Right lobe of liver (tissue), 6 donors: ENCODE results near the gene LHFPL4. TPM values are rescaled to one million over a fixed set of nuclear protein-coding genes. Genes with fewer than 3 reads are reported as not detected.
"Not testable (repeated sequence)": the region's sequence is repeated elsewhere in the genome, so short reads cannot be mapped to it uniquely, and the experiment has no call there.

ENCODE experiments used
- ATAC-seq, 4 donors: fragments of 200-7000 bp; cut with Tn5 transposase; one replicate each; pipeline ENCODE4 v1.9.1; 2020; ENCODE audit warnings: mild to moderate bottlenecking in 4 of 4, moderate library complexity in 4 of 4
- DNase-seq, 3 donors: peaks; one replicate each; pipeline ENCODE4 v3.0.0-alpha.2; 2020
- H3K27ac ChIP-seq, 3 donors: fragments of 200-600 bp; one replicate each; pipeline ENCODE4 v1.8.0; 2022
- H3K27me3 ChIP-seq, 2 donors: fragments of 200-600 bp; one replicate each; pipeline ENCODE4 v1.8.0; 2022
- H3K36me3 ChIP-seq, 4 donors: fragments of 200-600 bp; sonication (generic) in 1 of 4; one replicate each; pipeline versions ENCODE4 v1.5.1 to v1.8.0; 2017 to 2022; ENCODE audit warnings: control low read depth in 1 of 4
- H3K4me1 ChIP-seq, 4 donors: fragments of 200-600 bp; sonication (generic) in 1 of 4; one replicate each; pipeline versions ENCODE4 v1.5.1 to v1.8.0; 2017 to 2022; ENCODE audit warnings: control low read depth in 1 of 4
- H3K4me3 ChIP-seq, 3 donors: fragments of 200-600 bp; one replicate each; pipeline ENCODE4 v1.8.0; 2022
- H3K9me3 ChIP-seq, 4 donors: fragments of 200-600 bp; sonication (generic) in 1 of 4; one replicate each; pipeline versions ENCODE4 v1.5.1 to v1.8.0; 2017 to 2022; ENCODE audit warnings: control low read depth in 1 of 4
- POLR2A ChIP-seq: fragments of 450-650 bp; IDR thresholded peaks from one replicate; pipeline ENCODE4 v1.6.1; 2017; ENCODE audit warnings: antibody characterized with exemption, mild to moderate bottlenecking
- WGBS: methylation state at CpG from one replicate; pipeline ENCODE4 v1.1.6; 2018; ENCODE audit warnings: low coverage, low lambda C conversion rate; ENCODE audit not compliant: insufficient coverage; ENCODE audit errors: missing lambda C conversion rate; 5-methylcytosine and 5-hydroxymethylcytosine counted together
- intact Hi-C, 2 donors: fragments of 100-400 bp; cut with DNase I; formaldehyde crosslinking; loops; one replicate each; pipeline versions ENCODE4 v1.11.2 to v1.14.1; 2022
- total RNA-seq, 6 experiments: library from RNA; depleted of rRNA in 2 of 6; stranded (reverse); fragments of >200 nt in 2 of 6; fragmentation: NEBNext Ultra II Directional in 3 of 6; extraction: Animal tissue kit (Norgen Biotek cat#: 25700) in 3 of 6; gene quantifications; one replicate each; pipeline versions ENCODE4 v1.1.0 to v1.2.4, GENCODE V29; 2016 to 2023
- TF ChIP-seq, protein P1 (sequence below), 4 donors: fragments of 200-600 bp in 3 of 4; fragments of 450-650 bp in 1 of 4; IDR thresholded peaks; one replicate each; pipeline versions ENCODE4 v1.5.1 to v1.8.0; 2016 to 2022; ENCODE audit warnings: antibody characterized with exemption in 4 of 4, mild to moderate bottlenecking in 2 of 4
- donor health status: DM: no; HTN: yes; CAD: no.
- donor health status: DM: no; HTN: no; CAD: no.
- donor health status: DM: no; HTN: no; CAD: no.
- donor health status: DM: no; HTN: yes; CAD: no.
- donor health status: DM: no; HTN: yes; CAD: no.

LHFPL4 gene
- total RNA-seq, 6 experiments from 2014 or later = 0.07 TPM; not detected in 5

DNA sequence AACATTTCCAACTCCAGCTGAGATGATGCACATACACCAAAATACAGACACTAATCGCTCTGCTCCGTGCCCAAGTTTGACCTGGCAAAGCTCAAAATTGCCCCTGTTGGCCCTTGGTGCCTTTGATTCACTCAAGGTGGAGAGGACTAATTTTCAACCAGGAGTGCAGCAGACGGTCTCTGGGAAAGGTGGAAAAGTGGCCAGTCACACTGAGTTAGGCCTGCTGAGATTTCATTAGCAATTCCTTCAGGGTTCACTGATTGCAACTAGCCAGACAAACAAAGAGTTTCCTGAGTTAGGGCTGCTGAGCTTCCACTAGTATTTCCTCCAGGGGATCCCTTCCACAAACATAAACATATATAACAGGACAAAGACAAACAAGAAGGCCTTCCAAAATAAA lies 28.7 kb upstream of the LHFPL4 start:
- Histone ChIP-seq H3K9me3 (no peaks in the 10 kb centered on the region), H3K4me3 (no peak overlapping the region), H3K4me1 (no peaks in the 10 kb centered on the region), H3K27ac (no peak overlapping the region), H3K27me3 (no peaks in the 10 kb centered on the region), H3K36me3 (no peaks in the 10 kb centered on the region)
- WGBS = 38% methylated on average over 3 of the region's 3 CpGs
- no peak for DNase-seq
- ATAC-seq = no peak
- intact Hi-C loops = no loop called here
- TF ChIP-seq POLR2A = no peak
- TF ChIP-seq, protein P1, sequence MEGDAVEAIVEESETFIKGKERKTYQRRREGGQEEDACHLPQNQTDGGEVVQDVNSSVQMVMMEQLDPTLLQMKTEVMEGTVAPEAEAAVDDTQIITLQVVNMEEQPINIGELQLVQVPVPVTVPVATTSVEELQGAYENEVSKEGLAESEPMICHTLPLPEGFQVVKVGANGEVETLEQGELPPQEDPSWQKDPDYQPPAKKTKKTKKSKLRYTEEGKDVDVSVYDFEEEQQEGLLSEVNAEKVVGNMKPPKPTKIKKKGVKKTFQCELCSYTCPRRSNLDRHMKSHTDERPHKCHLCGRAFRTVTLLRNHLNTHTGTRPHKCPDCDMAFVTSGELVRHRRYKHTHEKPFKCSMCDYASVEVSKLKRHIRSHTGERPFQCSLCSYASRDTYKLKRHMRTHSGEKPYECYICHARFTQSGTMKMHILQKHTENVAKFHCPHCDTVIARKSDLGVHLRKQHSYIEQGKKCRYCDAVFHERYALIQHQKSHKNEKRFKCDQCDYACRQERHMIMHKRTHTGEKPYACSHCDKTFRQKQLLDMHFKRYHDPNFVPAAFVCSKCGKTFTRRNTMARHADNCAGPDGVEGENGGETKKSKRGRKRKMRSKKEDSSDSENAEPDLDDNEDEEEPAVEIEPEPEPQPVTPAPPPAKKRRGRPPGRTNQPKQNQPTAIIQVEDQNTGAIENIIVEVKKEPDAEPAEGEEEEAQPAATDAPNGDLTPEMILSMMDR (IDR thresholded peaks at IDR 0.05) = no peak

DNA sequence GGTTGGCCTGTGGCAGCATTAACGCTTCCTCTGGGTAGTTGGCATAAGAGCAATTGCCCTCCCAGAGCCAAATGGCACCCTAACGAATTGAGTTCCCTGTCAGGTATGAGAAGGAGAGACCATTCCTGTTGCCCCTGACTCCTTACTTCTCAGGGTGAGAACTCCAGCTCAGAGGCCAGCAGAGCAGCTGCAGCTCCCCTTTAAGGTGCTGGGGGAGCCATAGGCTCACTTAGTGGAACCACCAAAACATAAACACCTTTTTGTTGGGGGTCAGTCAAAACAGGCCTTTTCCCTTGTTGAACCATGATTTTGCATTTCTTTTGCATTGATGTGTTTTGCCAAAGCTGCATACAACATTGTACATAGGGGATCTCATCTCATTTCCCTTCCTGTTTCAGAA lies 28.1 kb upstream of the LHFPL4 start:
- Histone ChIP-seq H3K4me1 (no peaks in the 10 kb centered on the region), H3K36me3 (no peaks in the 10 kb centered on the region), H3K4me3 (no peak overlapping the region), H3K27me3 (no peaks in the 10 kb centered on the region), H3K9me3 (no peaks in the 10 kb centered on the region), H3K27ac (no peak overlapping the region)
- intact Hi-C loops = no loop called here
- 64% methylated on average over 2 of the region's 2 CpGs for WGBS
- DNase-seq (no peak), ATAC-seq (no peak)
- no peak for TF ChIP-seq POLR2A
- TF ChIP-seq, protein P1 (IDR thresholded peaks at IDR 0.05) = no peak

DNA sequence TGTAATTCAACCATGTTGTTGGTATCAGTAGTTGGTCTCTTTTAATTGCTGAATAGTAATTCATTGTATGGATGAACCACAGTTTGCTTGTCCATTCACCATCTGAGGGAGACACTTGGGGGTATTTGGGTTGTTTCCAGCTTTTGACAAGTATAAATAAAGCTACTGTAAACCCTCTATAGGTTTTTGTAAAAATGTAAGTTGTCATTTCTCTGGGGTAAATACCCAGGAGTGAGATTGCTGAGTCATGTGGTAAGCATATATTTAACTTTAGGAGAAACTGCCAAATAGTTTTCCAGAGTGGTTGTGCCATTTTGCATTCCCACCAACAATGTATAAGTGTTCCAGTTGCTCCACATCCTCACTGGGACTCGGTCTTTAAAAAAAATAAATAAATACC lies 15.4 kb upstream of the LHFPL4 start:
- no peak overlapping the region for H3K27ac ChIP-seq
- H3K27me3 ChIP-seq = no peaks in the 10 kb centered on the region
- intact Hi-C loops = no loop called here
- TF ChIP-seq, protein P1 (IDR thresholded peaks at IDR 0.05) = no peak
- TF ChIP-seq POLR2A = no peak
- no peak for DNase-seq
- H3K4me1 ChIP-seq = no peaks in the 10 kb centered on the region
- no peaks in the 10 kb centered on the region for H3K9me3 ChIP-seq
- no peaks in the 10 kb centered on the region for H3K36me3 ChIP-seq
- no peak overlapping the region for H3K4me3 ChIP-seq
- ATAC-seq = no peak
- 80% methylated on average over 1 of the region's 1 CpG for WGBS

DNA sequence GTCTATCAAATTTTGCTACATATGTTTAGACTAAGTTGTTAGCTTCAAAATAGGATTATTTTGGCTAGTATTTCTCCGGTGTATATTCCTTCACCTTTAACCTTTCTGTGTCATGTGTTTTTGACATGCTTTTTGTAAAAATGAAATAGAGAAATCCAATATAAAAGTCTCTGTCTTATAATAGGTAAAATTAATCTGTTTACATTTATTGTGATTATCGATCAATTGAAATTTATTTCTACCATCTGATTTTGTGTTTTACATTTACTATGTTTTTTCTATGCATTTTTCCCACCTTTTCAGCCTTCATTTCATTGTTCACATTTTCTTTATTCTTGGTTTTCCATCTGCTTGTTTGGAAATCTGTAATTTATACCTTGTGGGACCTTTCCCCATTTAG lies 11.7 kb upstream of the LHFPL4 start:
- no peaks in the 10 kb centered on the region for H3K36me3 ChIP-seq
- no peak overlapping the region for H3K27ac ChIP-seq
- no peaks in the 10 kb centered on the region for H3K27me3 ChIP-seq
- intact Hi-C loops = no loop called here
- no peak for DNase-seq
- TF ChIP-seq, protein P1 (IDR thresholded peaks at IDR 0.05) = no peak
- TF ChIP-seq POLR2A = no peak
- ATAC-seq = no peak
- no peaks in the 10 kb centered on the region for H3K4me1 ChIP-seq
- no peaks in the 10 kb centered on the region for H3K9me3 ChIP-seq
- no peak overlapping the region for H3K4me3 ChIP-seq
- 65% methylated on average over 2 of the region's 2 CpGs for WGBS

DNA sequence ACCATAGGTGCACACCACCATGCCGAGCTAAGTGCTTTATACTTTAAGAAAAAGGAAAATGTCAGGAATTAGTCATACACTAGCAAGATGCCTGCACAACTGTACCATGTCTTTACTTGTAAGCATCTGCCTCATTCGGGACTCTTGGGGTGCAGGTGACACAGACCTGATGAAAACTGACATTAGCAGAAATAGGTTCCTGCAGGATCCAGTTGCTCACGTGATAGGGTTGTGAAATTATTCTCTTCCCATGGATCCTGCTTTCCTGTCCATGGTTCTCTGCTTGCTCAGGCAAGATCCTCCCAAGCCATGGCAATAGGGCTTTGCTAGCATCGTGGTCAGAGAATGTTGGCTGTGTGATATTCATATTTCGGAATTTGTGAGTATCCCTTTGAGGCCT lies 10.2 kb upstream of the LHFPL4 start:
- no peaks in the 10 kb centered on the region for H3K4me1 ChIP-seq
- H3K36me3 ChIP-seq = no peaks in the 10 kb centered on the region
- ATAC-seq (no peak), DNase-seq (no peak)
- no peak for TF ChIP-seq POLR2A
- TF ChIP-seq, protein P1 (IDR thresholded peaks at IDR 0.05) = no peak
- H3K27ac ChIP-seq = no peak overlapping the region
- H3K9me3 ChIP-seq = no peaks in the 10 kb centered on the region
- intact Hi-C loops = no loop called here
- H3K27me3 ChIP-seq = no peaks in the 10 kb centered on the region
- H3K4me3 ChIP-seq = no peak overlapping the region
- 59% methylated on average over 5 of the region's 5 CpGs for WGBS

DNA sequence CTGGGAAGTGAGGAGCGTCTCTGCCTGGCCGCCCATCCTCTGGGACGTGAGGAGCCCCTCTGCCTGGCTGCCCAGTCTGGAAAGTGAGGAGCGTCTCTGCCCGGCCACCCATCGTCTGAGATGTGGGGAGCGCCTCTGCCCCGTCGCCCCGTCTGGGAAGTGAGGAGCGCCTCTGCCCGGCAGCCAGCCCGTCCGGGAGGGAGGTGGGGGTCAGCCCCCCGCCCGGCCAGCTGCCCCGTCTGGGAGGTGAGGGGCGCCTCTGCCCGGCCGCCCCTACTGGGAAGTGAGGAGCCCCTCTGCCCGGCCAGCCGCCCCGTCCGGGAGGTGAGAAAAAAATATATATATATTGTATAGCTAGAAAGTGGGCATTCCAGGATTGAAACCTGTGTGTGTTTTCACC lies 6.4 kb upstream of the LHFPL4 start:
- H3K27me3 ChIP-seq, H3K4me1 ChIP-seq, H3K27ac ChIP-seq, ATAC-seq, H3K4me3 ChIP-seq, H3K36me3 ChIP-seq, intact Hi-C loops, DNase-seq, H3K9me3 ChIP-seq: not testable (repeated sequence)
- WGBS = 100% methylated on average over 2 of the region's 24 CpGs
